H54 (cell line): Measurements from ENCODE around the gene PAOX.

Experiments used
- DNase-seq: peaks from one replicate; pipeline ENCODE4 v3.0.0; 2011; ENCODE audit warnings: low spot score, mixed read lengths; ENCODE audit not compliant: insufficient read length
- FAIRE-seq: peaks from 3 replicates; lab custom pipeline; 2011; peaks lifted over from hg19 to GRCh38; lab: Jason Lieb, UNC
- POLR2A ChIP-seq: IDR thresholded peaks from 2 replicates; pipeline ENCODE4 v1.6.1; 2011; ENCODE audit warnings: low read depth, mild to moderate bottlenecking, low read length

Gene PAOX

GRCh38 chr10:133438711-133439273 is 59.7 kb downstream of the PAOX start:
- DNase-seq (peak; percentile 35), FAIRE-seq (no peak)
- TF ChIP-seq POLR2A = no peak

- no peak for DNase-seq
- no peak for FAIRE-seq
- no peak for TF ChIP-seq POLR2A
Observed at GRCh38 chr10:133439517-133440461, 60.7 kb downstream of the PAOX start.

- TF ChIP-seq POLR2A = no peak
- FAIRE-seq (no peak), DNase-seq (no peak)
Observed at GRCh38 chr10:133440633-133441285, 61.7 kb downstream of the PAOX start.
